Gastrocnemius medialis (tissue), 4 donors: ENCODE data around the gene TCEAL3. TPM values are rescaled to one million over a fixed set of nuclear protein-coding genes. Genes with fewer than 3 reads are reported as not detected.
A peak's percentile ranks its signal among the peaks of the same experiment; 100 is the strongest.

ENCODE experiments used
- ATAC-seq, 2 donors: fragments of 150-250 bp; one replicate each; pipeline ENCODE4 v1.9.1; 2016
- DNase-seq, 2 donors: peaks; one replicate each; pipeline ENCODE4 v3.0.0-alpha.2; 2019
- H3K27ac ChIP-seq, 4 donors: fragments of 200-600 bp; sonication (generic); 1 replicate in 1 of 4; 2 replicates in 3 of 4; pipeline ENCODE4 v1.5.1; 2016 to 2018; ENCODE audit warnings: mild to moderate bottlenecking in 2 of 4, moderate library complexity in 1 of 4
- H3K27me3 ChIP-seq, 3 donors: fragments of 200-600 bp; sonication (generic) in 2 of 3; 1 replicate in 1 of 3; 2 replicates in 2 of 3; pipeline versions ENCODE4 v1.5.1 to v1.6.0; 2016 to 2019; ENCODE audit warnings: mild to moderate bottlenecking in 1 of 3, moderate library complexity in 1 of 3
- H3K36me3 ChIP-seq, 2 donors: fragments of 200-600 bp; sonication (generic) in 1 of 2; one replicate each; pipeline ENCODE4 v1.5.1; 2017 to 2018
- H3K4me1 ChIP-seq, 2 donors: fragments of 200-600 bp; sonication (generic) in 1 of 2; one replicate each; pipeline ENCODE4 v1.5.1; 2016 to 2017; ENCODE audit warnings: mild to moderate bottlenecking in 2 of 2
- H3K4me3 ChIP-seq, 4 donors: fragments of 200-600 bp; sonication (generic) in 3 of 4; 1 replicate in 1 of 4; 2 replicates in 3 of 4; pipeline ENCODE4 v1.5.1; 2016 to 2019; ENCODE audit warnings: mild to moderate bottlenecking in 2 of 4
- H3K9me3 ChIP-seq, 3 donors: fragments of 200-600 bp; sonication (generic) in 2 of 3; 1 replicate in 1 of 3; 2 replicates in 2 of 3; pipeline ENCODE4 v1.5.1; 2016 to 2019
- CTCF ChIP-seq, 5 experiments: fragments of 450-650 bp in 3 of 5; fragments of 200-600 bp in 2 of 5; sonication (generic) in 2 of 5; IDR thresholded peaks in 4 of 5; conservative IDR thresholded peaks in 1 of 5; 1 replicate in 4 of 5; 2 replicates in 1 of 5; pipeline ENCODE4 v1.5.1; 2016 to 2019; ENCODE audit warnings: antibody characterized with exemption in 5 of 5, mild to moderate bottlenecking in 3 of 5, moderate library complexity in 3 of 5
- POLR2A ChIP-seq, 2 donors: fragments of 450-650 bp; IDR thresholded peaks; one replicate each; pipeline ENCODE4 v1.6.1; 2017; ENCODE audit warnings: antibody characterized with exemption in 2 of 2, mild to moderate bottlenecking in 2 of 2, moderate library complexity in 2 of 2
- in situ Hi-C, 4 donors: fragments of 200-750 bp; cut with MboI; loops; one replicate each; pipeline versions ENCODE4 v1.15.0 to v1.8.0; 2017; ENCODE audit warnings: low sequenced_read_pairs in 4 of 4
- intact Hi-C: fragments of 100-400 bp; cut with DNase I; formaldehyde crosslinking; loops from one replicate; pipeline ENCODE4 v1.15.1; 2023; ENCODE audit warnings: low total_unique reads
- total RNA-seq, 4 donors: library from RNA; depleted of rRNA; stranded (reverse); fragments of >200 nt; gene quantifications; one replicate each; pipeline versions ENCODE4 v1.1.0 to v1.2.3, GENCODE V29; 2016

TCEAL3 gene
- total RNA-seq, 4 donors from 2014 or later, result 5.0 to 9.2 (median 7.1) TPM

GRCh38 chrX:103628386-103629317 lies 20.9 kb downstream of the TCEAL3 start, which contains the start of gene TCEAL1:
TCEAL1 (plus strand) TSS chrX:103628975; CDS start chrX:103629917, 942 bp downstream.
- in situ Hi-C loops, result no loop called here
- DNase-seq (peak; percentile 38 to 62), ATAC-seq (peak; percentile 67 to 69)
- H3K27me3 ChIP-seq, result no peaks in the 10 kb centered on the region
- H3K4me1 ChIP-seq, result peaks cover 5 to 10% of the 10 kb centered on the region in 2 donors
- H3K36me3 ChIP-seq, result no peaks in the 10 kb centered on the region
- TF ChIP-seq CTCF (IDR thresholded peaks at IDR 0.05 in 4 of 5, conservative IDR thresholded peaks at IDR 0.05 in 1 of 5), result no peak
- TF ChIP-seq POLR2A (IDR thresholded peaks at IDR 0.05), result peak in 1 of 2 donors; percentile 38
- intact Hi-C loops, result loop anchor here (2.0 to 5.0 kb wide), 3 partner anchors 44 to 529 kb away; partner anchors contain the start of genes MORF4L2, SLC25A53 and TCEAL4
- peak within 1 kb of the TSS; percentile 79 to 95 (median 92) for H3K27ac ChIP-seq
- no peaks in the 10 kb centered on the region for H3K9me3 ChIP-seq
- peak within 1 kb of the TSS; percentile 60 to 74 (median 71) for H3K4me3 ChIP-seq

DNA sequence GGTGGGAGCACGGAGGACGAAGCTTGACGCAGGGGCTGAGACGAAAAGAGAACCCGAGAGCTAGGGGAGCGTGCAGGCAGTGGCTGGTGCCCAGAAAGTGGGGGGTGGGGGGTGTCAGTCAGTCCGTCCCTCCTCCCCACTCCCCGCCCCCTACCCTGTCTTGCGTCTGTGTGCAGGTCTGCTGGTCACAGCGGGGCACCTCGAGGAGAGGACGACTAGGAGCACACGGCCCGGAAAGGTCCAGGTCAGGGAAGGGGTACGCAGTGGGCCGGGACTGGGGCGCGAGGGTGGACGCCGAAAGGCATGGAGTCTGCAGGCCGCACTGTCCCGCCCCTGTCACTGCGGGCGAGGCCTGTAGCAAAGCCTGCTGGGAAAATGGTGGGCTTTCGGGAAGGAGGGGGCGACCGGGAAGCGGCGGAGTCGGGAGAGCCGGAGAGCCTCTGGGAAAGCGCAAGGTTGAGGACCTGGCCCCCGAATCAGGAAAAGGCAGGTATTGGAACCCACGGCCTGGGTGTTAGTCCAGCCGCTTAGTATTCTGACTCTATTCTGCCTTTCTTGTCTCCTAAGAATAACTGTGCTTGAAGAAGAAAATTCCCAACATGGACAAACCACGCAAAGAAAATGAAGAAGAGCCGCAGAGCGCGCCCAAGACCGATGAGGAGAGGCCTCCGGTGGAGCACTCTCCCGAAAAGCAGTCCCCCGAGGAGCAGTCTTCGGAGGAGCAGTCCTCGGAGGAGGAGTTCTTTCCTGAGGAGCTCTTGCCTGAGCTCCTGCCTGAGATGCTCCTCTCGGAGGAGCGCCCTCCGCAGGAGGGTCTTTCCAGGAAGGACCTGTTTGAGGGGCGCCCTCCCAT lies 21.8 kb downstream of the TCEAL3 start:
- intact Hi-C loops, result loop anchor here (2.0 to 5.0 kb wide), 3 partner anchors 45 to 528 kb away; partner anchors contain the start of genes MORF4L2, SLC25A53 and TCEAL4
- H3K9me3 ChIP-seq, result no peaks in the 10 kb centered on the region
- H3K36me3 ChIP-seq, result no peaks in the 10 kb centered on the region
- peaks cover 5 to 10% of the 10 kb centered on the region in 2 donors for H3K4me1 ChIP-seq
- TF ChIP-seq POLR2A (IDR thresholded peaks at IDR 0.05) (peak in 1 of 2 donors; percentile 23), CTCF (IDR thresholded peaks at IDR 0.05 in 4 of 5, conservative IDR thresholded peaks at IDR 0.05 in 1 of 5) (peak in 3 of 5 experiments; percentile 19 to 47 (median 27))
- H3K27ac ChIP-seq, result peak overlapping the region; percentile 79 to 95 (median 92)
- no peaks in the 10 kb centered on the region for H3K27me3 ChIP-seq
- DNase-seq (peak; percentile 19 to 44), ATAC-seq (peak; percentile 80 to 83)
- in situ Hi-C loops, result no loop called here
- peak overlapping the region; percentile 60 to 74 (median 71) for H3K4me3 ChIP-seq

GRCh38 chrX:103630171-103630511 lies 22.4 kb downstream of the TCEAL3 start:
- H3K9me3 ChIP-seq, result no peaks in the 10 kb centered on the region
- in situ Hi-C loops, result no loop called here
- ATAC-seq (no peak), DNase-seq (no peak)
- no peaks in the 10 kb centered on the region for H3K36me3 ChIP-seq
- peaks cover 5 to 10% of the 10 kb centered on the region in 2 donors for H3K4me1 ChIP-seq
- intact Hi-C loops, result no loop called here
- TF ChIP-seq POLR2A (IDR thresholded peaks at IDR 0.05) (no peak), CTCF (IDR thresholded peaks at IDR 0.05 in 4 of 5, conservative IDR thresholded peaks at IDR 0.05 in 1 of 5) (no peak)
- H3K27ac ChIP-seq, result peak overlapping the region; percentile 79 to 95 (median 92)
- peak overlapping the region; percentile 60 to 74 (median 71) for H3K4me3 ChIP-seq
- no peaks in the 10 kb centered on the region for H3K27me3 ChIP-seq

GRCh38 chrX:103631145-103631544 lies 23.4 kb downstream of the TCEAL3 start:
- peaks cover 5 to 10% of the 10 kb centered on the region in 2 donors for H3K4me1 ChIP-seq
- H3K36me3 ChIP-seq, result no peaks in the 10 kb centered on the region
- no peaks in the 10 kb centered on the region for H3K27me3 ChIP-seq
- H3K27ac ChIP-seq, result no peak overlapping the region
- no peaks in the 10 kb centered on the region for H3K9me3 ChIP-seq
- DNase-seq (no peak), ATAC-seq (no peak)
- no peak for TF ChIP-seq POLR2A (IDR thresholded peaks at IDR 0.05)
- TF ChIP-seq CTCF (IDR thresholded peaks at IDR 0.05 in 4 of 5, conservative IDR thresholded peaks at IDR 0.05 in 1 of 5), result no peak
- in situ Hi-C loops, result no loop called here
- intact Hi-C loops, result loop anchor here (1.0 kb wide), 1 partner anchor 98 kb away; no protein-coding TSS in a partner anchor
- H3K4me3 ChIP-seq, result no peak overlapping the region
